Erythroblast (primary cell): ENCODE measurements around the gene ADAMTS12.

ENCODE experiments used
- GATA1 ChIP-seq: IDR thresholded peaks from 2 replicates; pipeline ENCODE4 v1.6.1; 2011; ENCODE audit warnings: low read depth, mild to moderate bottlenecking, control low read depth, low read length, moderate library complexity
- POLR2A ChIP-seq: IDR thresholded peaks from 2 replicates; pipeline ENCODE4 v1.6.1; 2011; ENCODE audit warnings: mild to moderate bottlenecking, low read length

- TF ChIP-seq POLR2A = no peak
- no peak for TF ChIP-seq GATA1
Measured at GRCh38 chr5:33854733-33855151, 37.0 kb downstream of the ADAMTS12 start.
